GM18873 (cell line): ENCODE data around the gene TEX29.

Source experiments
- ATAC-seq: cut with Tn5 transposase; IDR thresholded peaks from one replicate; pipeline ENCODE4 v1.9.1; 2021; ENCODE audit warnings: mild to moderate bottlenecking, moderate library complexity, moderate number of reproducible peaks; ENCODE audit not compliant: unreplicated experiment, low FRiP score

The TEX29 gene

DNA sequence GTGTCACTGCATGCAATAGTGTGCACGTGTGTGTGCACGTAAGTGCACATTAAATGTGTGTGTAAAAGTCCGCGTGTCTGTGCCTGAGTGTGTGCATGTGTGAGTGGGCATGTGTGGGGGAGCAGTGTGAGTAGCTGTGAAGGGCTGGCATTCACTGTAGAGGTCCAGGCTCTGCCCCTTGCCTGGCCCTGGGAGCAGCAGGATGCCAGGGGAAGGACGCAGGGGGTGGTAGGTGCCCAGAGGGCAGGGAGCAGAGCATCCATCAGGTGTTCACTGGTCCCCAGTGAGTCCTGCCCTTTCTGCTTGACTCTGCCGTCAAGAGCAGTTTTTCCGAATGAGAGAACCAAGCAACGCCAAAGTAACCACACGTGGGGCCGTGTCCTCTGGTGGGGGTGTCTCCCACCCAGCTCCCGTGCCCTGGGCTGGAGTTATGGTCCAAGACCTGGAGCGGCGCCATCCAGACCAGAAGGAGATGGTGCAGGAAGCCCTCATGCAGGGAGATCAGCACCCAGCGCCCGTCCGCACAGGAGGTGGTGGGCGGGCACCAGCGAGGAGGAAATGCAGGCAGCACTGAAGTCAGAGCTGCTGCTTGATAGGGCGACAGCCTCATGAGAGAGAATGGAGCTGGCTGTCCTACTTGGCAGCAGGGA, 68.5 kb downstream of the TEX29 start:
- no peak for ATAC-seq

DNA sequence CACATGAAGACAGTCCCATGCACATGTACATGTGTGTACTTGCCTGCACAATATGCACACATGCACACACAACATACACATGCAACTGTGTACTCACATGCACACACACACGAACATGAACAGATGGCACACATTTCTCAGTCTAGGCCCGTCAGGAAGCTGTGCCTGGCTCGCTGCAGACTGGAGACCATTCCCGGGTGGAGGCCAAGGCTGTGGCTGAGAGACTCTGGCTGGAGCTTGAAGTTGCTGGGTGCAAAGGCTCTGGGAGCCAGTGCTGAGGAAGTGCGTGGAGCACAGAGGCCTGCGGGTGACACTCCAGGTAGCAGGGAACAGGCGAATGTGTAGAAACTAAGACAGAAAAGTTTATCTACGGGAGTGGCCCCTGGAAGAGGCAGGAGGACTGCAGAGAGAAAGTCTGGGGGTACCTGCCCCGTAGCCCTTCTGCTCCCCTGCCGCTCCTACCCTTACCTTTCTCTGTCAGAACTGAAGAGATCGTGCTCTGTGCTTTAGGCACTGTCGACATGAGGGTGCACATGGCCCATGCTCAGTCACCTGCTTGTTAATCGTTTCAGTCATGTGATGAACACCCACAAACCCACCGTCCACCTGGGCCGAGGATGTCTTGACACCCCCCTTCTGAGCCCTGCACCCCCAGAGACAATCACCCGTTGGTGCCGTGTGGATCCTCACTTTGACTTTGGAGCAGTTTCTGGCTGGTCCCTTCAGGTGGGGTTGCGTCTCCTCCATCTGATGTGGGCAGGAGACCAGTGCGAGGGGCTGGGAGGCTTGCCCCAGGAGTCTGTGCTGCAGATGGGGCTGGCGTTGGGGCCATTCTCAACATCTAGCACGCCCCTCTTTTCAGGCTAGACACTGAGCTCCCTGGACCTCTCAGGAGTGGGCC, 69.4 kb downstream of the TEX29 start:
- no peak for ATAC-seq

GRCh38 chr13:111390522-111391270, 70.3 kb downstream of the TEX29 start:
- no peak for ATAC-seq

GRCh38 chr13:111392486-111392885, 72.0 kb downstream of the TEX29 start:
- no peak for ATAC-seq

- ATAC-seq, result no peak
These were observed 72.9 kb downstream of the TEX29 start for GRCh38 chr13:111393221-111393790.
